IgD-negative memory B cell (primary cell): ENCODE results near the gene NOTCH1. TPM values are rescaled to one million over a fixed set of nuclear protein-coding genes. Genes with fewer than 3 reads are reported as not detected.
A peak's percentile ranks its signal among the peaks of the same experiment; 100 is the strongest.

ENCODE experiments used
- H3K27ac Mint-ChIP-seq, 3 donors: one replicate each; pipeline ENCODE4 v1.8.0; 2020 to 2022; ENCODE audit warnings: mild to moderate bottlenecking in 3 of 3, mixed read lengths in 3 of 3, moderate library complexity in 1 of 3
- H3K27me3 Mint-ChIP-seq: one replicate; pipeline ENCODE4 v1.8.0; 2021; ENCODE audit warnings: mixed read lengths
- H3K36me3 Mint-ChIP-seq: one replicate; pipeline ENCODE4 v1.8.0; 2020; ENCODE audit warnings: mild to moderate bottlenecking, mixed read lengths
- H3K4me1 Mint-ChIP-seq, 3 donors: one replicate each; pipeline ENCODE4 v1.8.0; 2020 to 2022; ENCODE audit warnings: mixed read lengths in 3 of 3, mild to moderate bottlenecking in 1 of 3
- H3K4me3 Mint-ChIP-seq, 4 donors: one replicate each; pipeline ENCODE4 v1.8.0; 2020 to 2022; ENCODE audit warnings: mild to moderate bottlenecking in 4 of 4, mixed read lengths in 4 of 4, moderate library complexity in 3 of 4
- H3K9me3 Mint-ChIP-seq, 3 donors: one replicate each; pipeline ENCODE4 v1.8.0; 2020 to 2021; ENCODE audit warnings: mixed read lengths in 3 of 3, mild to moderate bottlenecking in 1 of 3
- polyA plus RNA-seq: library from polyadenylated mRNA; unstranded; fragments of 300-500 nt; fragmentation: Illumina TruSeq; gene quantifications from one replicate; pipeline ENCODE4 v1.2.3, GENCODE V29; 2021

The NOTCH1 gene
- polyA plus RNA-seq, 1 donor from 2014 or later, result 3.5 TPM

DNA sequence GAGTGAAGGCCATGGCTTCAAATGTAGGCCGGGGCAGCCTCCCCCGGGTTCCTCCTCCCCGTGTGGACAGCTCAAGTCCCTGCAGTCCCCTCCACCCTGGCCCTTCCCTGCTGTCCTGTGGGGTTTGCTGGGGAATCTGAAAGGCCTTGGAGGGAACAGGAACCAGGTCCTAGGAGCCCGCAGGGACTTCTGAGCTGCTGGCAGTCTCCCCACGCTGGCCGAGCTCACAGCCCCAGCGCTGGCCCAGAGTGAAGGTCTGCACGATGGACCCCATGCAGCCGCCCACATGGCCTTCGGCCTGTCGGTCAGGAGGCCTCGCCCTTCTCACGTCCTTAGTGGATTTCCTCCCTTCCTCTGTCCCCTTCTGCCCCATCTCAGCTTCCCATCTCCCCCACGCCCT is 25.7 kb upstream of the NOTCH1 start:
- peaks cover 8% of the 10 kb centered on the region for H3K27me3 Mint-ChIP-seq
- peaks cover 3% of the 10 kb centered on the region for H3K36me3 Mint-ChIP-seq
- peaks cover 0 to 12% (median 4%) of the 10 kb centered on the region in 3 donors for H3K4me1 Mint-ChIP-seq
- H3K4me3 Mint-ChIP-seq, result no peak overlapping the region
- H3K9me3 Mint-ChIP-seq, result peaks cover 0 to 2% (median 0%) of the 10 kb centered on the region in 3 donors
- no peak overlapping the region for H3K27ac Mint-ChIP-seq

DNA sequence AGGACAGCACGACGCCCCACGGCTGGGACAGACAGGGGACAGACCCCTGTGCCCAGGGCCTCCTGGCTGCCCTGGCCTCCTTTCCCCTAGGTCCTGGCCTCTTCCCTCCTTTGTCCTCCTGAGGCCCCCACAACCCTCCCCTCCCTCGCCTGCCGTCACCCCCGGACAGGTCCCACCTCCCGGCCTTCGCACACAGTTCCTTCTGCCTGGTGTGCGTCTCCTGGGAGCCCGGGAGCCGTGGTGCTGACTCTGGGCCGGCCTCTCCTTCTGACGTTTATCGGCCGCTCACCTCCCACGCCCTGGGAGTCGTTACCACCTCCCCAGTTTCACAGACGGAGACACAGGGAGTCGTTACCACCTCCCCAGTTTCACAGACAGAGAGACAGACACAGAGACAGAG is 25.1 kb upstream of the NOTCH1 start:
- H3K4me3 Mint-ChIP-seq, result no peak overlapping the region
- peaks cover 3% of the 10 kb centered on the region for H3K36me3 Mint-ChIP-seq
- peaks cover 0 to 12% (median 4%) of the 10 kb centered on the region in 3 donors for H3K4me1 Mint-ChIP-seq
- H3K27ac Mint-ChIP-seq, result no peak overlapping the region
- peaks cover 0 to 2% (median 0%) of the 10 kb centered on the region in 3 donors for H3K9me3 Mint-ChIP-seq
- H3K27me3 Mint-ChIP-seq, result peaks cover 5% of the 10 kb centered on the region

DNA sequence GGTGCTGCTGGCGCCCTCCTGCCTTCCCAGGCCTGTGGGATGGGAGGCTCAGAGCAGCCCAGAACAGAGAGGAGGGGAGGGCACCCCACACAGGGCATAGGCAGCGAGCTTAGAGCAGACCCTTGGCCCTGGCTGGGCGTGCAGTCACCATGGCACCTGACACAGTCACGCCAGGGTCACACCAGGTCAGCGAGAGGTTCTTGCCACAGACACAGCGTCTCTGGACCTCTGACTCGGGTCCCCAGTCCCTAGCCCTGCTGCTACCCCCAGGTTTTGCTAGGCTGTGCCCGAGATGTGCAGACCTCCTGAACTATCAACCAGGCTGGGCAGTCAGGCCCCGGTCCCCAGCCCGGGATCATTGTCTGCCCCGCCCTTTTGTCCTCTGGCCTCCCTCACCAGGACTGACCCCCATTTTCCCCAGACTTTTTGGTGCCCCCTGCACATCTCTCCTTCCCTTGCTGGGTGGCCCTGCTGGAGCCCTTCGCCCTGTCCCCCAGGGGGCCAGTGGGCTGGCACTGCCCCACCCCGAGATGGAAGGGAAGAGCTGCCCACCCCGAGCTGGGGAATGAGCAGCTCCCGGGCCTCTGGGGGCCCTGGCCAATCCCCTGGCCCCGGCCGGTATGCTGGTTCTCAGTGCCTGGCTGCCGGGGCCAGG is 24.5 kb upstream of the NOTCH1 start:
- H3K4me3 Mint-ChIP-seq, result no peak overlapping the region
- H3K36me3 Mint-ChIP-seq, result peaks cover 3% of the 10 kb centered on the region
- no peak overlapping the region for H3K27ac Mint-ChIP-seq
- H3K4me1 Mint-ChIP-seq, result peaks cover 0 to 12% (median 4%) of the 10 kb centered on the region in 3 donors
- peaks cover 5% of the 10 kb centered on the region for H3K27me3 Mint-ChIP-seq
- peaks cover 0 to 2% (median 0%) of the 10 kb centered on the region in 3 donors for H3K9me3 Mint-ChIP-seq

DNA sequence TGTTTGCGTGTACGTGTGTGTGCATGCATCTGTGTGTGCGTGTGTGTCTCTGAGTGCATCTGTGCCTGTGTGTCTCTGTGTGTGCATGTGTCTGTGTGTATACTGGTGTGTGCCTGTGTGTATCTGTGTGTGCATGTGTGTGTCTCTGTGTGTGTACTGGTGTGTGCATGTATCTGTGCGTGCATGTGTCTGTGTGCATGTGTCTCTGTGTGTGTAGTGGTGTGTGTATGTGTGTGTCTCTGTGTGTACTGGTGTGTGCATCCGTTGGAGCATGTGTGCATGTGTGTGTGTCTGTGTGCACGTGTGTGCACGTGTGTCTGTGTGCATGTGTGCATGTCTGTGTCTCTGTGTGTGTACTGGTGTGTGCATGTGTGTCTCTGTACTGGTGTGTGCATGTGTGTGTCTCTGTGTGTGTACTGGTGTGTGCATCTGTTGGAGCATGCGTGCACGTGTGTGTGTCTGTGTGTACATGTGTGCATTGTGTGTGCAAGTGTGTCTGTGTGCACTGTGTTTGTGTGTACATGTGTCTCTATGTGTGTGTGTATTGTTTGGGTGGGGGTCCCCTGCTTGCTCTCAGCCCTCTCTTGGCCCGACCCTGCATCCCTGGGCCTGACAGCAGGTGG is 23.8 kb upstream of the NOTCH1 start:
- Mint-ChIP-seq H3K27ac (no peak overlapping the region), H3K36me3 (peaks cover 3% of the 10 kb centered on the region), H3K27me3 (peaks cover 5% of the 10 kb centered on the region), H3K4me3 (no peak overlapping the region), H3K9me3 (peaks cover 0 to 2% (median 0%) of the 10 kb centered on the region in 3 donors), H3K4me1 (peaks cover 0 to 9% (median 4%) of the 10 kb centered on the region in 3 donors)

DNA sequence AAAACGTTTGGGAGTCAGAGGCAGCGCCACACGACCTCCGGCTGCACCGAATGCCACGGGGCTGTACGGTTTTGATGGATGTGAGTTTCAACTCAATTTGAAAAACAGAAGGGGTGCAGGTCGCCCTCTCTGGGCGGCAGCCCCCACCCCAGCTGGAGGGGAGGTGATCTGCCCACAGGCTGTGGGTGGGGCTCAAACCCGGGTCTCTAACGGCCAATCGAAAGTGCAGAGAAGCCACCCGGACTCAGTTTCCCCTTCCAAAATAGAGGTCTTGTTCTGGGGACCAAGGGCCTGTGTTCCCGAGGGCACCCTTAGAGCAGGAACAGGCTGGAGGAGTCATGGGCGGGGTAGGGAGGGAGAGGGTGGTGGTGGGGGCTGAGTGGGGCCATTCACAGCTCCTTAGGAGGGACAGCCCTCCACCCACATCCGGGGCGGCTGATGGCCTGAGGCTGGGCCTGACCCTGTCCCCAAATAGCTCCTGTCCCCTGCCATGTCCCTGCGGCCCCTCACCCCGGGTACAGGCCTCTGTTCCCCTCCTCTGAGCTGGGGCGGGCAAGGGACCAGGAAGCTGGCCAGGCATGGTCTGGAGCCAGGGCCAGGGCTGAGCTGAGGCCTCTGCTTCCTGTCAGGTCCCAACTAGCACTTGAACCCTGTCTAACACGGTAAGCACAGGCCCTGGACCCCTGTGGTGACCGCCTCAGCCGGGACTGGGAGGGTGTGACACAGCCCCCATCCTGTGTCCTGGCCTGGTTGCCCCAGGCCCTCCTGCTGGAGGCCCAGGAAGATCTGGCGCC is 22.6 kb upstream of the NOTCH1 start:
- peaks cover 0 to 7% (median 1%) of the 10 kb centered on the region in 3 donors for H3K4me1 Mint-ChIP-seq
- no peaks in the 10 kb centered on the region for H3K36me3 Mint-ChIP-seq
- no peak overlapping the region for H3K4me3 Mint-ChIP-seq
- no peak overlapping the region for H3K27ac Mint-ChIP-seq
- peaks cover 2% of the 10 kb centered on the region for H3K27me3 Mint-ChIP-seq
- peaks cover 0 to 2% (median 0%) of the 10 kb centered on the region in 3 donors for H3K9me3 Mint-ChIP-seq

DNA sequence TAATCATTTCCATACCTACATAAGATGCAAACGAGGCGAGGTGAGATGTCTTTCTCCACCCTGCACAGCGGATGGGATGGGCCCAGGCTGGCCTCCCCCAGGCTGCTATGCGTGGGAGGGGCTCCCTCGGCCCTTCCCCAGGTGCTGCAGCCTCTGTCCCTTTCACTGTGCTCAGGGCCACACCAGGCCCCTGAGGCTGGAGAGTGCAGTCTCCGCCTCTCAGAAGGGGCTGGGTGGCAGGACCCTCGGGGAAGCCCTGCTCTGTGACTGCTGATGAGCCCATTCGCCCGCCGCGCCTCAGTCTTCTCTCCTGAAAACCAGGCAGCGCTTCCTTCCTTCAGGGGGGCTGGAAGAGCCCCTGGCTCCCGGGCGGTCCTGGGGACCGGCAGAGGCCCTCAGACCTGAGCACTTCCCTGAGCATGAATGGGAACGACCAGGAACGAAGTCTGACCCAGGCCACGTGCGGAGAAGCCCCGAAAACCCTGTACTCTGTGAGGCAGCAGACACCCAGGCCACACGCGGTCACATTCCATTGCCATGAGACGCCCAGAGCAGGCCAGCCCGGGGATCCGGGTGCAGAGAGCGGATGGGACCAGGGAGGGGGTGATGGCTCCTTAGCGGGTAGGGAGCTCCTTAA is 21.9 kb upstream of the NOTCH1 start:
- H3K27ac Mint-ChIP-seq, result no peak overlapping the region

DNA sequence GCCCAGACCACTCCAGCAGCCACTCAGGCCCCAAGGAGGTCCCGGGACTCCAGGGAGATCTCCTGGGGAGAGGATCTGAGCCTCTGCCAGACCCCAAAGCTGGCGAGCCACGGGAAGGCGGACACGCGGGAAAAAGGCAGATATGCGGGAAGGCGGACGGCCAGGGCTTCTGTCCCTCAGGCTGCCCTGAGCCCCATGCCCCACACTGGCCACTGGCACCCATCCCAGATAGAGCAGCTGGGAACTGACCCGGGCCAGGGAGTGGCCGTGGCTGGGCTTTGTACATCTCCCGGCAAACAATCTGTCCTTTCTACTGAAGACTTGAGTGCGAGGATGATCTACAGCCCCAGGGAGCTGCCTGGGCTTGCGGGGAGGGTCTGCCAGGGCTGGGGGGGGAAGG is 21.1 kb upstream of the NOTCH1 start:
- Mint-ChIP-seq H3K4me3 (no peak overlapping the region), H3K27me3 (peaks cover 1% of the 10 kb centered on the region), H3K4me1 (peaks cover 0 to 7% (median 0%) of the 10 kb centered on the region in 3 donors), H3K27ac (no peak overlapping the region), H3K9me3 (peaks cover 0 to 2% (median 0%) of the 10 kb centered on the region in 3 donors), H3K36me3 (no peaks in the 10 kb centered on the region)

More for the DNA sequence above, 21.9 kb upstream of the NOTCH1 start:
- Mint-ChIP-seq H3K4me1 (peaks cover 0 to 7% (median 0%) of the 10 kb centered on the region in 3 donors), H3K36me3 (no peaks in the 10 kb centered on the region), H3K9me3 (peaks cover 0 to 2% (median 0%) of the 10 kb centered on the region in 3 donors), H3K27me3 (peaks cover under 1% of the 10 kb centered on the region), H3K4me3 (no peak overlapping the region)

DNA sequence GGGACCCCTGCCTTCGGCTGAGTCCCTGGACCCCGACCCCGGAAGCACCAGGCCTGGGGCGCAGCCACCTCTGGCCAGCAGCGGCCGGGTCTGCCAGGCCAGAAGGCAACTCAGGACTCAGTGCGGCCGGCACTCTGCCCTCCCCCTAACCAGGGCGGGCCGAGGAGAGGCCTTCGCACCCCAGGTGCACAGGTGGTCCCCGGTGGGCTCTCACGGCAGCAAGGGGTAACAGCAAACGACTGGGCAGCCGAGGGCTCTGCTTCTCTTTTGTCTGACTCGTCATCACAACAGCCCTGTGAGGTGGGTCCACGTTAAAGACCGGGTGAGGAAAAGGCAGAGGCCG is 20.7 kb upstream of the NOTCH1 start:
- Mint-ChIP-seq H3K27ac (no peak overlapping the region), H3K9me3 (peaks cover 0 to 2% (median 0%) of the 10 kb centered on the region in 3 donors), H3K36me3 (no peaks in the 10 kb centered on the region), H3K27me3 (peaks cover 1% of the 10 kb centered on the region), H3K4me1 (peaks cover 0 to 7% (median 0%) of the 10 kb centered on the region in 3 donors), H3K4me3 (no peak overlapping the region)

DNA sequence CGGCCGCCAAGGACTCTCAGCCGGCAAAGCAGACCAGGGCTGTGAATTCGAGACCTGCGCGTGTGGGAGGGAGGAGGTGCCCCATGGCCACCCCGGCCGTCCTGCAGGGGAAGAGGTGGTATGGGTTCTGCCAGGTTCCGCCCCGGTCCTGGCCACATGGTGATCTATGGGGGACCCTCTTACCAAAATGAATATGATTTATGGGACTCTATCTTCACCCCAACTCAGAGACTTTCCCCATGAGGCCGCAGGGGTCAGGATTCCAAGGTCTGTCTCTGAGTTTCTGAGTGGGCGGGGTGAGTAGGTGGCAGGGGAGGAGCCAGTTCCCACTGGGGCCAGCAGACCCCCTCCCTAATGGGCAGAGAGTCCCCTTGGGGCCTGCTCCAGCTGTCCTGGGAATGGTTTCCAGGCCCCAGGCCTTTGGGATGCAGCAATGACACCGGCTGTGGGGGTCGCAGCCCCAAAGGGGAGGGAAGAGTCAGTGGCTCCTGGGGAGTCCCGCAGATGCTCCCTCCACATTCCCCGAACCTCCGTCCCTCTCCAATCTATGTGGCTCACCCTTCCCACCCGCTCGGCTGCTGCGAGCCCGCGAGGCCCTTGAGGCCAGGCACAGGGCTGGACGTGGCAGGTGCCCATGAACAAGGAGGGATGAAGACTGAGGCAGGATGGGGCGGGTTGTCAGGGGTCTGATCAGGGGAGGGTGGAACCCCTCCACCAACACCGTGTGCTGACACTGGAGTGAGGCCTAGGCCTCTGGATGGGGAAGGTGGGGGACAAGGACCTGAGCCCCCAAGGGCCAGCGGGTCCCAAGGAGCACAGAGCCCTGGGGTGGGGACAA is 20.1 kb upstream of the NOTCH1 start:
- no peaks in the 10 kb centered on the region for H3K36me3 Mint-ChIP-seq
- H3K4me1 Mint-ChIP-seq, result peaks cover 0 to 6% (median 0%) of the 10 kb centered on the region in 3 donors
- H3K9me3 Mint-ChIP-seq, result peaks cover 0 to 2% (median 0%) of the 10 kb centered on the region in 3 donors
- H3K27me3 Mint-ChIP-seq, result peaks cover 1% of the 10 kb centered on the region
- H3K27ac Mint-ChIP-seq, result no peak overlapping the region
- H3K4me3 Mint-ChIP-seq, result no peak overlapping the region

DNA sequence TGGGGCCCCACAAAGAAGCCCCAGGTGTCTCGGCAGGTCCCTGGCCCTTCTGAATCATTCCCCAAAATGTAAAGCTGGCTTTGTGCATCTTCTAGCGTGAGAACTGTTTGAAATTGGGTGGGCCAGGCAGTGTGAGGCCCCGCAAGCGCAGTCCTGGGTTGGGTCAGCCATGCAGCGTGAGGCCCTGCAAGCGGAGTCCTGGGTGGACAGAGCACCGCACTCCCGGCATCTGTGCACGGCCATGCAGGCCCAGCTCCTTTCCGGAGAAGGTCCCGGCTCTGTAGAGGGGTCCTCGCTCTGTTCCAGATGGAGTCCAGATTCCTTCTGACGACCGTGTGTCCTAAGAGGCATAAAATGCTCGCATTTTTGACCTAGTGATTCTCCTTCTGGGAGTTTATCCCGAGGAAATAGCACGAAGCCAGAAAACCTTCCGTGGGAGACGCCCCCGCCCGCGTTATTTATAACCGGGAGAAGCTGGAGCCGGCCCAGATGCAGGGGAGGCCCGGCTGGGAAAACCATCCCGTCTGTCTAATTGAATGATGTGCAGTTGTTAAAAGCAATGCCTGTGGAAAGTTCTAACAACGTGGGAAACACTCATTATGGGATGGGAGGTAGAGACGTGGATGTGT is 19.4 kb upstream of the NOTCH1 start:
- peaks cover 0 to 3% (median 0%) of the 10 kb centered on the region in 3 donors for H3K9me3 Mint-ChIP-seq
- H3K4me1 Mint-ChIP-seq, result peaks cover 0 to 6% (median 0%) of the 10 kb centered on the region in 3 donors
- no peak overlapping the region for H3K4me3 Mint-ChIP-seq
- no peaks in the 10 kb centered on the region for H3K36me3 Mint-ChIP-seq
- H3K27me3 Mint-ChIP-seq, result peaks cover 1% of the 10 kb centered on the region
- H3K27ac Mint-ChIP-seq, result no peak overlapping the region

DNA sequence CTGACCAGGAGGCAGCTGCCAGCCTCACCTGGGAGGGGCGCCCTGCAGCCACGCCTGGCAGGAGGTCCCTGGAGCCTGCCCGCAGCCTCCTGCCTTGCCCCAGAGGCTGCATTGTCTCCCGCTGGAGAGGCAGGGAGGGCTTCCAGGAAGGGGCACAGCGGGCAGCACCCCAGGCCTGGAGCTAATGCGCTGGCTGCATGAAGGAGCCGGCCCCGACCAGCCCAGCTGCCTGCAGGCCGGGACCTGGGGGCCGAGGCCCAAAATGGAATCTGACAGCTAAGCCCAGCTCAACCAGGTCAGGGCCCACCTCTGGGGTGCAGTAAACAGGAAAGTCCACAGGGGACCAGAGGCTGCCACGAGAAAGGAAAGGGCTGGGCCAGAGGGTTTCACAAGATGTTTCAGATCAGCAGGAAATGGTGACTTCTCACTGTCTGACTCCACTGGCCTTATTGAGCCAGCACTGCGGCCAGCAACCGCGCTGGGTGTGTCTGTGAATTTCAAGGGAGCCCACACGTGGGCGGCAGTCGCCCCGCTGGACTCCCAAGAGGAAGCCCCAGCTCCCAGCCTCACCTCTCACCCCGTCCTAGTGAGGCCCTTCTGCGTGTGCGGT is 18.6 kb upstream of the NOTCH1 start:
- no peaks in the 10 kb centered on the region for H3K36me3 Mint-ChIP-seq
- no peak overlapping the region for H3K27ac Mint-ChIP-seq
- H3K4me3 Mint-ChIP-seq, result no peak overlapping the region
- peaks cover 1% of the 10 kb centered on the region for H3K27me3 Mint-ChIP-seq
- H3K4me1 Mint-ChIP-seq, result peaks cover 0 to 2% (median 0%) of the 10 kb centered on the region in 3 donors
- H3K9me3 Mint-ChIP-seq, result peaks cover 0 to 2% (median 0%) of the 10 kb centered on the region in 3 donors

DNA sequence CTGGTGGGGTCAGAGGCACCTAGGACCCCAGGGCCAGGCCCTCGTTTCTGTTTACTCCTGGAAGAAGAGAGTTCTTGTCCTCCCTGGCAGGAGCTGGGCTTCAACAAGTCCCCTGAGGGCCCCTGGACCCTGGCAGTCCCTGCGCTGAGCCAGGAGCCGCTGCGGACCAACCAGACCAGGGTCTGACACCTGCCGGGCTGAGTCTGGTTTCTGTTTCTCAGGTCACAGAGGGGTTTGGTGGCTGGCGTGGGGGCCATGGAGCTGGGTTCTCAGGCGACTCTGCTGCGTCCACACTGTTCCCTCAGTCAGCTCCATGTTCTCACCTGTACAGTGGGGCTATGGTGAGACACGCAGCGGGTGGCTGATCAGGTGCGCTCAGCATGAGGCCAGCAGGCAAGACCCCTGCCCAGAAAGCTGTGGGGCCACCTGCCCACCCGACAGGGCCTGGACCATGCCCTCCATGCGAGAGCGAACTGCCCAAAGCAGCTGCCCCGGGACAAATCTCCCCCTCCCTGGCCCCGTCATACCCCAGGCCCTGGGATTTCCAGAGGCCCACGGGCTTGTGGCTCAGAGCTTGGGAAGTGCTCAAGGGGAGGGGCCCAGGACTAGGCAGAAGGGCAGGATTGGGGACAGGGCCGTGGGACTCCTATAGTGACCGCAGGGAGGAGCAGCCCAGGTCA is 17.9 kb upstream of the NOTCH1 start:
- H3K27ac Mint-ChIP-seq, result no peak overlapping the region
- peak overlapping the region in 1 of 4 donors; percentile 52 for H3K4me3 Mint-ChIP-seq
- H3K4me1 Mint-ChIP-seq, result peaks cover 4 to 5% (median 4%) of the 10 kb centered on the region in 3 donors
- H3K27me3 Mint-ChIP-seq, result peaks cover 1% of the 10 kb centered on the region
- H3K9me3 Mint-ChIP-seq, result peaks cover 2 to 5% (median 3%) of the 10 kb centered on the region in 3 donors
- no peaks in the 10 kb centered on the region for H3K36me3 Mint-ChIP-seq
